GM18519 (cell line): Measurements from ENCODE around the gene LZTR1.
"Not testable (repeated sequence)": the region's sequence is repeated elsewhere in the genome, so short reads cannot be mapped to it uniquely, and the experiment has no call there.

Source experiments
- ATAC-seq: cut with Tn5 transposase; IDR thresholded peaks from one replicate; pipeline ENCODE4 v1.9.1; 2021; ENCODE audit warnings: mild to moderate bottlenecking, moderate library complexity; ENCODE audit not compliant: unreplicated experiment, low FRiP score

Gene LZTR1

GRCh38 chr22:20994128-20994901 lies 12.2 kb downstream of the LZTR1 start:
- ATAC-seq = no peak

- no peak for ATAC-seq
Observed at GRCh38 chr22:20994902-20995241, 12.8 kb downstream of the LZTR1 start.

- no peak for ATAC-seq
Observed at GRCh38 chr22:20995329-20996030, 13.4 kb downstream of the LZTR1 start.

- no peak for ATAC-seq
Observed at GRCh38 chr22:20996031-20996410, 13.9 kb downstream of the LZTR1 start.

- ATAC-seq = no peak
Observed at GRCh38 chr22:20996598-20997535, 14.8 kb downstream of the LZTR1 start.

GRCh38 chr22:20997536-20998257 lies 15.6 kb downstream of the LZTR1 start:
- no peak for ATAC-seq

- no peak for ATAC-seq
Observed at GRCh38 chr22:20998411-20999336, 16.6 kb downstream of the LZTR1 start.

- no peak for ATAC-seq
Observed at GRCh38 chr22:20999350-21000206, 17.5 kb downstream of the LZTR1 start.

- no peak for ATAC-seq
Observed at GRCh38 chr22:21000207-21000986, 18.3 kb downstream of the LZTR1 start.

GRCh38 chr22:21000987-21001600 lies 19.0 kb downstream of the LZTR1 start:
- no peak for ATAC-seq

- ATAC-seq = peak; percentile 60
Observed at GRCh38 chr22:21001601-21002325, 19.7 kb downstream of the LZTR1 start, which contains the start of gene THAP7. Gene THAP7, minus strand, starts transcription at chr22:21002118. Its CDS starts 207 bp downstream, at chr22:21001911.

GRCh38 chr22:21003782-21004181 lies 21.7 kb downstream of the LZTR1 start:
- no peak for ATAC-seq

- not testable (repeated sequence) for ATAC-seq
Observed at GRCh38 chr22:21009208-21009607, 27.1 kb downstream of the LZTR1 start.

GRCh38 chr22:21009638-21010425 lies 27.7 kb downstream of the LZTR1 start:
- no peak for ATAC-seq

- no peak for ATAC-seq
Observed at GRCh38 chr22:21010426-21011113, 28.5 kb downstream of the LZTR1 start.
